A673 (cell line): ENCODE measurements around the gene RNF187.

Experiments used
- EZH2 ChIP-seq: fragments of 200-600 bp; sonication (generic); IDR thresholded peaks from 2 replicates; pipeline ENCODE4 v1.6.1; 2017; ENCODE audit warnings: borderline replicate concordance, low read depth, mild to moderate bottlenecking, mixed read lengths, antibody characterized with exemption, low read length; ENCODE audit not compliant: poor library complexity, severe bottlenecking
- TF ChIP-seq, protein P1 (sequence below): fragments of 300-800, 200-600 bp; sonication (generic); conservative IDR thresholded peaks from 2 replicates; pipeline ENCODE4 v1.5.1; 2017; ENCODE audit warnings: low read depth, mild to moderate bottlenecking, antibody characterized with exemption, low read length, moderate library complexity, mixed read lengths

DNA sequence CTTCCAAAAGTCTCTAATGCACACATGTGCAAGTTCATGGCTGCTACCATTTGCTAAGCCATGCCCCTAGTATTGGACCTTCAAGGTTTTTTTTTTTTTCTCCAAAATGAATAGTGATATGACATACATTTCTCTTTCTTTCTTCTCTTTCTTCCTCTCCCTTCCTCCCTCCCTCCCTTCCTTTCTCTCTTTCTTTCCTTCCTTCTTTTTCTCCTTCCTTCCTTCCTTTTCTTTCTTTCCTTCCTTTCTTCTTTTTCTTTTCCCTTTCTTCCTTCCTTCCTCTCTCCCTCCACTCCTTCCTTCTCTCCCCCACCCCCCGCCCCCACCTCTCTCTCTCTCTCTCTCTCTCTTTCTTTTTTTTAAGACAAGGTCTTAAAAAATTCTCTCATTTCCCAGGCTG lies 3.4 kb upstream of the RNF187 start:
- TF ChIP-seq, protein P1, sequence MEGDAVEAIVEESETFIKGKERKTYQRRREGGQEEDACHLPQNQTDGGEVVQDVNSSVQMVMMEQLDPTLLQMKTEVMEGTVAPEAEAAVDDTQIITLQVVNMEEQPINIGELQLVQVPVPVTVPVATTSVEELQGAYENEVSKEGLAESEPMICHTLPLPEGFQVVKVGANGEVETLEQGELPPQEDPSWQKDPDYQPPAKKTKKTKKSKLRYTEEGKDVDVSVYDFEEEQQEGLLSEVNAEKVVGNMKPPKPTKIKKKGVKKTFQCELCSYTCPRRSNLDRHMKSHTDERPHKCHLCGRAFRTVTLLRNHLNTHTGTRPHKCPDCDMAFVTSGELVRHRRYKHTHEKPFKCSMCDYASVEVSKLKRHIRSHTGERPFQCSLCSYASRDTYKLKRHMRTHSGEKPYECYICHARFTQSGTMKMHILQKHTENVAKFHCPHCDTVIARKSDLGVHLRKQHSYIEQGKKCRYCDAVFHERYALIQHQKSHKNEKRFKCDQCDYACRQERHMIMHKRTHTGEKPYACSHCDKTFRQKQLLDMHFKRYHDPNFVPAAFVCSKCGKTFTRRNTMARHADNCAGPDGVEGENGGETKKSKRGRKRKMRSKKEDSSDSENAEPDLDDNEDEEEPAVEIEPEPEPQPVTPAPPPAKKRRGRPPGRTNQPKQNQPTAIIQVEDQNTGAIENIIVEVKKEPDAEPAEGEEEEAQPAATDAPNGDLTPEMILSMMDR, result no peak
- TF ChIP-seq EZH2, result no peak
